Measurements from ENCODE around the gene VTI1A.

GRCh38 chr10:112615269-112615668, 168.3 kb downstream of the VTI1A start:
- no peak for TF ChIP-seq CTCF (IDR thresholded peaks at IDR 0.05)
- no peak for TF ChIP-seq POLR2A (IDR thresholded peaks at IDR 0.05)
- no peak for TF ChIP-seq POLR2AphosphoS5 (IDR thresholded peaks at IDR 0.05)
- TF ChIP-seq EP300 (IDR thresholded peaks at IDR 0.05): no peak

Measured in upper lobe of left lung (tissue), 4 donors.